ENCODE measurements around the gene IARS2.

DNA sequence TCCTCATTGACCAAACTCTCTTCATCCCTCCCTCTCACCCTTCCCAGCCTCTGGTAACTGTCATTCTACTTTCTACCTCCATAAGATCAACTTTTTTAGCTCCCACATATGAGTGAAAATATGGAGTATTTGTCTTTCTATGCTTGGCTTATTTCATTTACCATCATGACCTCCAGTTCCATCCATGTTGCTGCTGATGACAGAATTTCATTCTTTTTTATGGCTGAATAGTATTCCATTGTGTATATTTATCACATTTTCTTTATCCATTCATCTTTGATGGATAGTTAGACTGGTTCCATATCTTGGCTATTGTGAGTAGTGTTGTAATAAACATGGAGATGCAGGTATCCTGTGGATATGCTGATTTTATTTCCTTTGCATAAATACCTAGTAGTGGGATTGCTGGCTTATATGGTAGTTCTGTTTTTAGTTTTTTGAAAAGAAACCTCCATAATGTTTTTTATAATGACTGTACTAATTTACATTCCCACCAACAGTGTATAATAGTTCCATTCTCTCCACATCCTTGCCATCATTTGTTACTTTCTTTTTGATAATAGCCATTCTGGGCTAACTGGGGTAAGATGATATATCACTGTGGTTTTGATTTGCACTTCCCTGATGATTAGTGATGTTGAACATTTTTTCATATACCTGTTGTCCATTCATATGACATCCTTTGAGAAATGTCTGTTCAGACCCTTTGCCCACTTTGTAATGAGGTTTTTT is 35.7 kb downstream of the IARS2 start:
- no peak for TF ChIP-seq TAF1 (IDR thresholded peaks at IDR 0.05; ENCODE audit: borderline replicate concordance, low read depth, low read length)
- TF ChIP-seq POLR2A (IDR thresholded peaks at IDR 0.05; ENCODE audit: low read depth, low read length): no peak
